Fibroblast of skin of right quadriceps (primary cell): ENCODE results near the gene ESYT3.
"Not testable (repeated sequence)": the region's sequence is repeated elsewhere in the genome, so short reads cannot be mapped to it uniquely, and the experiment has no call there.

Experiments used
- DNase-seq: peaks from one replicate; pipeline ENCODE4 v3.0.0-alpha.2; 2013

ESYT3 gene

GRCh38 chr3:138463724-138464490, 29.5 kb downstream of the ESYT3 start:
- no peak for DNase-seq

DNA sequence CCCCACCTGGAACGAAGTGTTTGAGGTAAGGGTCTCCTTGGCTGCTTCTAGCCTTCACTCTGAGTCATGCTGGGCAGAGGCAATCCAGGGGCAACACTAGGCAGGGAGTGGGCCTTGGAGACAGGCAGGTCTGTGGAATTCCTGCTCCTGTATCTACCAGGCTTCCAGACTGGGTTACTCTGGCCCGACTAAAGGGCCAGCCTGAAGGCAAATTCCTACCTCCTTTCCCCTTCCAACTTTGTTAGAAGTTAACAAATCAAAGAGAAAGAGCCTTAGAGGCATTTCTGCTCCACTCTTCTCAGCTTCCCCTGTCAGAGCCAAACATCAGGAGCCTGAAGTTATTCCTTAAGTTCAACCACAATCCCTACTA, 30.1 kb downstream of the ESYT3 start:
- DNase-seq = no peak

GRCh38 chr3:138465451-138465850, 31.0 kb downstream of the ESYT3 start:
- DNase-seq = no peak

GRCh38 chr3:138465925-138466324, 31.5 kb downstream of the ESYT3 start:
- DNase-seq = peak; percentile 21

DNA sequence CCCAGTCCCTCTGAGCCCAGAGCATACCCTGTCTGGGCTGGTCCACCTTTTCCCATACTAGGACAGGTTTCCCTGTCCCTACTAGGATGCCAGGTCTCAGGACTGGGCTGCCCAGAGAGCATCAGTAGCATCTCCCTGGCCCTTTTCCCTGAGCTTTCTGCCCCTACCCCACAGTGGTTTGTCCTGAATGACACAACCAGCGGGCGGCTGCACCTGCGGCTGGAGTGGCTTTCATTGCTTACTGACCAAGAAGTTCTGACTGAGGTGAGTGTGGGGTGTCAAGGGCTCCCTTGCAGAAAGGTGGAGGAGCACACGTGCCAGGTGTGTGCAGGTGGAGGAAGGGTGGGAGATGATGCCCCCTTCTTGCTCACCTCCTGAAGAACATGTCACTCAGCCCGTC, 33.5 kb downstream of the ESYT3 start:
- DNase-seq = no peak

DNA sequence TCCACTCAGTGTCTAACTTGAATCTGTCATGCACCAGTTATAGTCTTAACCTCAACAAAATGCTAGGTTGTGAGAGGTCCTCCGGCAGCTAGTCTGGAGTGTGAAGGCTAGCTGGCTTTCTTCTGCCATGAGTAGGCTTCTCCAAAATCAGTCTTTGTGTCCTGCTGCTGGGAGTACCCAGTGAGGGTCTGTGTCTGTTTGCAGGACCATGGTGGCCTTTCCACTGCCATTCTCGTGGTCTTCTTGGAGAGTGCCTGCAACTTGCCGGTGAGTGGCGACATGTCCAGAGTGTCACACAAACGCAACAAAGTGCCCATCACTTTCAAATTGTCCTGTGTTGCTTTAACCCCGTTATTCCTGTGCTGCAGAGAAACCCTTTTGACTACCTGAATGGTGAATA, 34.0 kb downstream of the ESYT3 start:
- DNase-seq = no peak

- no peak for DNase-seq
Measured at GRCh38 chr3:138468886-138469285, 34.5 kb downstream of the ESYT3 start.

- DNase-seq = no peak
Measured at GRCh38 chr3:138469874-138470273, 35.5 kb downstream of the ESYT3 start.

GRCh38 chr3:138470687-138471086, 36.3 kb downstream of the ESYT3 start:
- no peak for DNase-seq

- DNase-seq = no peak
Measured at GRCh38 chr3:138471481-138471880, 37.1 kb downstream of the ESYT3 start.

GRCh38 chr3:138472141-138472825, 37.9 kb downstream of the ESYT3 start:
- no peak for DNase-seq

- DNase-seq = no peak
Measured at GRCh38 chr3:138473391-138473790, 39.0 kb downstream of the ESYT3 start.

- DNase-seq = no peak
Measured at GRCh38 chr3:138474163-138474562, 39.7 kb downstream of the ESYT3 start.

DNA sequence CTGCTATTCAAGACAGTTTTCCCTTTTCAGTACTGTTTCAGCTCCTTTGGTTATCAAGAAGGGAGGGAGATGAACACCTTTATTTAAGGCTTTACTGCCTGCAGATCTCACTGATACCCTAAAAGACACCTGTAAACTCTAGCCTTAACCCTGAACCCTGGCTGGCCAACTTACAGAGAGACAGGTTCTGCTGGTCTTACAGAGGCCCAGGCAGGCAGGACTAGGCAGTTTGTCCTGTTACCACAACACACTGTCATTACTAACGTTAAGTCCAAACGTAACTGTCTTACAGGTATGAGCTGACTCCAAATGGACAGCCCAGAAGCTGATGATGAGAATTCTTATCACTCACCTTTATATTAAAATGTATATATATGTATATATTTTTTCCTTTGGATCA, 42.1 kb downstream of the ESYT3 start:
- DNase-seq = no peak

GRCh38 chr3:138477120-138477519, 42.7 kb downstream of the ESYT3 start:
- DNase-seq = no peak

GRCh38 chr3:138477801-138478200, 43.4 kb downstream of the ESYT3 start:
- no peak for DNase-seq

DNA sequence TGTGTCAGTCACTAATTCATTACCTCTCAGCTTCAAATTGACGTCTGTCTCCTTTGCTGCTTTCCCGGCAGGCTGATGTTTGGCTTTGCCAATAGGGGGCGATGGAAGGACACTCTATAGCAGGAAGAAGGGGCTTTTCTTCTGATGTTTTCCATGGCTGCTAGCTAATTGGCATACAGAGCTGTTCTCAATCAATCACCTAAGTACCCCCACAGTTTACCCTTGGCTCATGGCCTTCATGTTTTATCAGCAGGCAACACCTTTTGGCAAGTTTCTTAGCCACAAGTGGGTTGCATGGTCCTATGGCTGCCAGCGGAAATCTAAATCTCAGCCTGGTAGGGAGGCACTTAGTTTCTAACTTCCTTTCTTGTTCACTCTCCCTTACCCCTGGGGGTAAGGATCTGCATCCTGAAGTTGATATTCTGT, 45.0 kb downstream of the ESYT3 start:
- peak; percentile 36 for DNase-seq

DNA sequence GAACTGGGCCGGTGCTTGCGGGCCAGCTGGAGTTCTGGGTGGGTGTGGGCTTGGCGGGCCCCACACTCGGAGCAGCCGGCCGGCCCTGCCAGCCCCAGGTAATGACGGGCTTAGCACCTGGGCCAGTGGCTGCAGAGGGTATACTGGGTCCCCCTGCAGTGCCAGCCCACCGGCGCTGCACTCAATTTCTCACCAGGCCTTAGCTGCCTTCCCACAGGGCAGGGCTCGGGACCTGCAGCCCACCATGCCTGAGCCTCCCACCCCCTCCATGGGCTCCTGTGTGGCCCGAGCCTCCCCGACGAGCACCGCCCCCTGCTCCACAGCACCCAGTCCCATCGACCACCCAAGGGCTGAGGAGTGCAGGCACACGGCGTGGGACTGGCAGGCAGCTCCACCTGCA, 50.3 kb downstream of the ESYT3 start:
- not testable (repeated sequence) for DNase-seq

- DNase-seq = not testable (repeated sequence)
Measured at GRCh38 chr3:138486580-138486979, 52.2 kb downstream of the ESYT3 start.

GRCh38 chr3:138491971-138492370, 57.6 kb downstream of the ESYT3 start:
- no peak for DNase-seq

DNA sequence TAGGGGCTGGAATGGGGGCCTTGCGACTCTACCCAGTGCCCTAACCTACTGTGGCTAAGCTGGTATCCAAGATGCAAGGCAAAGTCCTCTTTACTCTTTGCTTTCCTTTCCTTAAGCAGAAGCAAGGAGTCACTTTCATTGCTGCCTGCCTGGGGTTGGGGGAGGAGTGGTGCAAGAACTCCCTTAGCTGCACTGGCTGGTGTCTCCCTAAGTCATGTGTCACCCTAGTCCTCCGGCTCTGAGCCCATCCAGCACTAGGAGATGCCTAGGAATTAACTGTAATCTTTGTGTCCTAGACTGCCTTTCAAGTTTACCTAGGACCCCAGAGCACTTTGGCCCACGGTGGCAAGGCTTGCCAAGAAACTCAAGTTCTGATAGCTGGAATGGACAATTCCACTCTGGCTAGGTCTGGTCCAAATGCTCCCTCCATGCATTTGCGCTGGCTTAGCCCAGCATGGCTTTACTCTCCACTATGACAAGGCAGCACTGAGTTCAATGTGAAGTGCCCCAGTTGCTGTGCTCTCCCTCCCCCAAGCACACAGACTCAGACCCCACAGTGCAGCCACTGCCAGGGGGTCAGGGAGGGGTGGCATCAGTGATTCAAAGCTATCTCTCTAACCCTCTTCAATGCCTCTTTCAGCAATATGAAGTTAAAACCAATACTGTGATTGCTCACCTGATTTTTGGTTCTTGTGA, 58.7 kb downstream of the ESYT3 start:
- no peak for DNase-seq

- DNase-seq = peak; percentile 76
Measured at GRCh38 chr3:138493804-138494606, 59.6 kb downstream of the ESYT3 start.

GRCh38 chr3:138494607-138494929, 60.2 kb downstream of the ESYT3 start:
- DNase-seq = no peak
